Fibroblast of lung (primary cell): ENCODE measurements around the gene POU2AF2. TPM values are rescaled to one million over a fixed set of nuclear protein-coding genes. Genes with fewer than 3 reads are reported as not detected.
"Not testable (repeated sequence)": the region's sequence is repeated elsewhere in the genome, so short reads cannot be mapped to it uniquely, and the experiment has no call there.

ENCODE experiments used
- DNase-seq, 2 donors: peaks; one replicate each; pipeline versions ENCODE4 v3.0.0 to v3.0.0-alpha.2; 2010; ENCODE audit warnings: low read depth in 2 of 2
- H2AFZ ChIP-seq: 2 replicates; pipeline ENCODE4 v1.5.1; 2012; ENCODE audit warnings: low read length, control low read depth, inconsistent platforms
- H3K27ac ChIP-seq: 2 replicates; pipeline ENCODE4 v1.5.1; 2011; ENCODE audit warnings: low read length, control low read depth; ENCODE audit not compliant: insufficient read depth
- H3K27me3 ChIP-seq: 2 replicates; pipeline ENCODE4 v1.5.1; 2011; ENCODE audit warnings: mild to moderate bottlenecking, low read length; ENCODE audit not compliant: control insufficient read depth, insufficient read depth
- H3K36me3 ChIP-seq: 2 replicates; pipeline ENCODE4 v1.5.1; 2011; ENCODE audit warnings: low read length; ENCODE audit not compliant: control insufficient read depth, insufficient read depth
- H3K4me1 ChIP-seq: 2 replicates; pipeline ENCODE4 v1.5.1; 2011; ENCODE audit warnings: low read length; ENCODE audit not compliant: control insufficient read depth, insufficient read depth; ENCODE audit errors: extremely low read depth
- H3K4me2 ChIP-seq: 2 replicates; pipeline ENCODE4 v1.5.1; 2011; ENCODE audit warnings: low read length, control low read depth; ENCODE audit not compliant: insufficient read depth; ENCODE audit errors: extremely low read depth
- H3K4me3 ChIP-seq, 4 experiments: fragments of 200-600 bp in 1 of 4; sonication (generic) in 1 of 4; replicated peaks in 1 of 4; 2 replicates each; pipeline ENCODE4 v1.5.1; 2011 to 2016; ENCODE audit warnings: low read length in 4 of 4, low read depth in 3 of 4, mild to moderate bottlenecking in 3 of 4, control low read depth in 2 of 4, inconsistent platforms in 1 of 4, mixed read lengths in 1 of 4; ENCODE audit not compliant: insufficient read depth in 1 of 4; ENCODE audit errors: control extremely low read depth in 1 of 4
- H3K79me2 ChIP-seq: 2 replicates; pipeline ENCODE4 v1.5.1; 2012; ENCODE audit warnings: mild to moderate bottlenecking, low read length, inconsistent platforms; ENCODE audit not compliant: control insufficient read depth, insufficient read depth
- H3K9ac ChIP-seq: 2 replicates; pipeline ENCODE4 v1.5.1; 2011; ENCODE audit warnings: mild to moderate bottlenecking, low read length, control low read depth; ENCODE audit not compliant: insufficient read depth
- H3K9me3 ChIP-seq: 2 replicates; pipeline ENCODE4 v1.5.1; 2012; ENCODE audit warnings: low read depth, low read length; ENCODE audit not compliant: control insufficient read depth, insufficient read depth
- H4K20me1 ChIP-seq: 2 replicates; pipeline ENCODE4 v1.5.1; 2011; ENCODE audit warnings: low read length; ENCODE audit not compliant: control insufficient read depth, insufficient read depth; ENCODE audit errors: extremely low read depth
- CTCF ChIP-seq, 2 donors: IDR thresholded peaks in 1 of 2; conservative IDR thresholded peaks in 1 of 2; 1 replicate in 1 of 2; 2 replicates in 1 of 2; pipeline ENCODE4 v1.5.1; 2011 to 2012; ENCODE audit warnings: low read length in 2 of 2, control low read depth in 1 of 2, inconsistent platforms in 1 of 2, low read depth in 1 of 2, mild to moderate bottlenecking in 1 of 2
- EZH2 ChIP-seq: IDR thresholded peaks from 2 replicates; pipeline ENCODE4 v1.5.1; 2012; ENCODE audit warnings: low read length, control low read depth, mild to moderate bottlenecking; ENCODE audit errors: missing control alignments
- polyA plus RNA-seq, 2 donors: library from polyadenylated mRNA; depleted of rRNA in 1 of 2; stranded (reverse) in 1 of 2; unstranded in 1 of 2; fragments of >200 nt; gene quantifications; 2 replicates each; pipeline ENCODE4 v1.2.1, GENCODE V29; 2011 to 2012; ENCODE audit warnings: missing spikeins in 1 of 2
- total RNA-seq: library from RNA; depleted of rRNA; stranded (reverse); fragments of >200 nt; gene quantifications from 2 replicates; pipeline ENCODE4 v1.2.1, GENCODE V29; 2014

The POU2AF2 gene
- total and polyA plus RNA-seq, 2 donors (not counting 1 experiment from before 2014, with no cell fraction given), result not detected

GRCh38 chr11:111264646-111265045 is 19.1 kb downstream of the POU2AF2 start:
- Histone ChIP-seq H3K27ac (no peak overlapping the region), H3K27me3 (no peaks in the 10 kb centered on the region), H3K9ac (no peak overlapping the region), H2AFZ (no peak overlapping the region), H3K4me1 (no peaks in the 10 kb centered on the region), H3K9me3 (no peaks in the 10 kb centered on the region), H3K4me2 (no peak overlapping the region), H3K4me3 (no peak overlapping the region), H4K20me1 (no peaks in the 10 kb centered on the region), H3K79me2 (no peaks in the 10 kb centered on the region), H3K36me3 (no peaks in the 10 kb centered on the region)
- TF ChIP-seq EZH2 (no peak), CTCF (conservative IDR thresholded peaks at IDR 0.05 in 1 of 2, IDR thresholded peaks at IDR 0.05 in 1 of 2; ENCODE audit: low read depth in 1 of 2, low read length in 2 of 2) (no peak)
- DNase-seq, result no peak

- TF ChIP-seq EZH2, result no peak
- TF ChIP-seq CTCF (conservative IDR thresholded peaks at IDR 0.05 in 1 of 2, IDR thresholded peaks at IDR 0.05 in 1 of 2; ENCODE audit: low read depth in 1 of 2, low read length in 2 of 2), result no peak
- H3K79me2 ChIP-seq, result no peaks in the 10 kb centered on the region
- H3K4me2 ChIP-seq, result no peak overlapping the region
- H3K27me3 ChIP-seq, result no peaks in the 10 kb centered on the region
- no peaks in the 10 kb centered on the region for H3K36me3 ChIP-seq
- H3K4me3 ChIP-seq, result no peak overlapping the region
- no peaks in the 10 kb centered on the region for H3K4me1 ChIP-seq
- no peak for DNase-seq
- no peak overlapping the region for H2AFZ ChIP-seq
- H4K20me1 ChIP-seq, result no peaks in the 10 kb centered on the region
- no peak overlapping the region for H3K27ac ChIP-seq
- no peak overlapping the region for H3K9ac ChIP-seq
- no peaks in the 10 kb centered on the region for H3K9me3 ChIP-seq
Observed at GRCh38 chr11:111265421-111265820, 19.9 kb downstream of the POU2AF2 start.

- H4K20me1 ChIP-seq, H3K4me2 ChIP-seq, H2AFZ ChIP-seq, H3K9ac ChIP-seq, H3K79me2 ChIP-seq, H3K27ac ChIP-seq, H3K27me3 ChIP-seq, H3K4me3 ChIP-seq, DNase-seq, H3K9me3 ChIP-seq, H3K36me3 ChIP-seq, H3K4me1 ChIP-seq: not testable (repeated sequence)
Observed at GRCh38 chr11:111268303-111268702, 22.8 kb downstream of the POU2AF2 start.
